Activated naive CD8-positive, alpha-beta T cell treated with anti-CD3 and anti-CD28 coated beads, Interleukin-2, amount 10 ng/mL, durations not matched to agents 7 days and 5 days (primary cell): ENCODE data around the gene ZNF630. TPM values are rescaled to one million over a fixed set of nuclear protein-coding genes. Genes with fewer than 3 reads are reported as not detected.
A peak's percentile ranks its signal among the peaks of the same experiment; 100 is the strongest.
"Not testable (repeated sequence)": the region's sequence is repeated elsewhere in the genome, so short reads cannot be mapped to it uniquely, and the experiment has no call there.

Experiments
- ATAC-seq: fragments of 150-1000 bp; cut with Tn5 transposase; one replicate; pipeline ENCODE4 v1.10.0; 2021; ENCODE audit warnings: low read depth, moderate library complexity
- POLR2A ChIA-PET: fragments of 350-600 bp; sonication (Branson Sonifier 250); formaldehyde crosslinking; loops from one replicate; lab custom pipeline; 2021; ENCODE audit warnings: antibody characterized with exemption; lab: Charles Lee
- DNase-seq: peaks from one replicate; pipeline ENCODE4 v3.0.0; 2021
- H3K27ac Mint-ChIP-seq: one replicate; pipeline ENCODE4 v1.8.0; 2022; ENCODE audit warnings: mild to moderate bottlenecking, mixed read lengths
- H3K27me3 Mint-ChIP-seq: one replicate; pipeline ENCODE4 v1.8.0; 2022; ENCODE audit warnings: mild to moderate bottlenecking, moderate library complexity, mixed read lengths
- H3K36me3 Mint-ChIP-seq: one replicate; pipeline ENCODE4 v1.8.0; 2021; ENCODE audit warnings: mild to moderate bottlenecking, mixed read lengths
- H3K4me1 Mint-ChIP-seq: one replicate; pipeline ENCODE4 v1.8.0; 2021; ENCODE audit warnings: mixed read lengths
- H3K4me3 Mint-ChIP-seq: one replicate; pipeline ENCODE4 v1.8.0; 2022; ENCODE audit warnings: mild to moderate bottlenecking, moderate library complexity, mixed read lengths
- H3K9me3 Mint-ChIP-seq: one replicate; pipeline ENCODE4 v1.8.0; 2021; ENCODE audit warnings: mixed read lengths
- total RNA-seq, 2 experiments: library from RNA; stranded (reverse); gene quantifications; one replicate each; pipeline ENCODE4 v1.2.3, GENCODE V29; 2021

Gene ZNF630
- total RNA-seq, 2 experiments from 2014 or later: 3.7 to 3.8 TPM

DNA sequence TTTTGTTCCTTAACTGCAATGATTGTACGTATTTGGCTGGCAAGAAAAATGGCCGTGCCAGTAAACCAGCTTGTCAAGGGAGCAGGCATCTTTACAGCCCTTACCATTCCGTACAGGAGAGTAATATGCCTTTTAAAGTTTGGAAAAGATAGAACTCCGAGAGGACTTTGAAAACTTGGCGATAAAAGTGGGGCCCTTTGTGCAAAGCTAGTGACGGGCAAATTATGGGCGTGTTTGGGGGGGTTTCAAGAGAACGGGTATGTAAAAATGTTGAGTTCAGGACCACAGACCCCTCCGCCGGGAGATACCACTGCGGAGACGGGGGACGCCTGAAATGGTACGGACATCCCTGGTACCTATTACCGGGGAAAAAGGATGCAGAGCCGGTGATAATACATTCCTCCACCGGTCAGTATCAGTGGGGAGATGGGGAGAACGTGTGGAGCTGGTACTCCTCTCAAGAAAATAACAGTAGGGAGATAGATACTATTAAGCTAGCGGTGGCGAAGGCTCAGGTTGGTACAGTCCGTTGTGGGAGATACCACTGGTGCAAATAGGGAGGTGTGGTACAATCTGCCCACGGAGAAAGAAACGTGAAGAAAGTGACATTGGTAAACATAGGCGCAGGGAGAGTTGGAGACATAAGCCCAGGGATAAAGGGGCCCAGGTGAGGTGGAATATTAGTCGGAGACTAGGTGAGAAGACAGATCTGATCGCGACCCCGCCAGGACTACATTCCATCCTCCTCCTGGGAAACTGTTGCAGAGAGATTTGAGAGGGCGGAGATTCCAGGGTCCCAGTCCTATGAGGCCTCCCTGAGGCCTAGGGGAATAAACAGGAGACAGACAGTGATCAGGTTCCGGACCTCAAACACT, 50.2 kb downstream of the ZNF630 start:
- POLR2A ChIA-PET: no interaction called here
- DNase-seq (peak; percentile 69), ATAC-seq (peak; percentile 53)
- H3K4me1 Mint-ChIP-seq: peaks cover 12% of the 10 kb centered on the region
- peaks cover 2% of the 10 kb centered on the region for H3K9me3 Mint-ChIP-seq
- peak overlapping the region; percentile 99 for H3K27ac Mint-ChIP-seq
- H3K4me3 Mint-ChIP-seq: peak overlapping the region; percentile 92
- H3K27me3 Mint-ChIP-seq: no peaks in the 10 kb centered on the region
- peaks cover 2% of the 10 kb centered on the region for H3K36me3 Mint-ChIP-seq

DNA sequence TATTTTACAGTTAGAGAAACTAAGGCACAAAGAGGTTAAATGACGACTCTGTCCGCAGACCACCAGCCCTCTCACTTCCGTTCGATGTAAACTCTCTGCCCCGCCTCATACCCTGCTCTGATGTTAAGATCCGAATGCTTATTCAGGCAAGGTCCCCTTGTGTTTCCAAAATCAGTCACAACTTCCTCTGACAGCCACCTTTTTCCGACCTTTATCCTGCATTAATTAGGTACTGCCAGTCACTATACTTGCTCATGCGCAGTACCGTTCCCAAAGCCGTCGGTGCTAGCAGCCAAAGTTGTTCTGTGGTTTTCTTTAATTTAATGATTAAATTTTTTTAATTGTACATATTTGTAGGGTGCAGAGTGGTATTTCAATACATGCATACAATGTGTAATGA, 51.0 kb downstream of the ZNF630 start:
- H3K27ac Mint-ChIP-seq: peak overlapping the region; percentile 99
- POLR2A ChIA-PET, H3K27me3 Mint-ChIP-seq, DNase-seq, H3K9me3 Mint-ChIP-seq, H3K4me1 Mint-ChIP-seq, H3K36me3 Mint-ChIP-seq: not testable (repeated sequence)
- H3K4me3 Mint-ChIP-seq: peak overlapping the region; percentile 19
- peak; percentile 70 for ATAC-seq

DNA sequence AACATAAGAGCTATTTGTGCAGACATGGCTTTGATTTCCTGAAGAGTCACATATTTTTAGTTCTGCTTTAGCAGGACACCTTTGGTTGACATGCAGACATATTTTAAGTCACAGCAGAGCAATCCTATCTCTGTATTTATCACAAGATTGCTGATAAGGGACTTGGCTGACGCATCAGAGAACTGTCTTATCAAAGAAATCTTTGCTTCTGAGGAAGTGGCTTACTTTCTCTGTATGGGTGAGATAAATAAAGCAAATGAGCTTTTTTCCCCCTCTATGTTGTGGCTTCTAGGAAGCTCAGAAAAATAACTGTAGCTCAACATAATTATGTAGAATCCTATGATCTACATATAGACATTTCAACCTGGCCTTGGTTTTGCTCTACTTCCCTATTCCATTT, 51.5 kb downstream of the ZNF630 start:
- H3K9me3 Mint-ChIP-seq, POLR2A ChIA-PET, H3K4me1 Mint-ChIP-seq, H3K27me3 Mint-ChIP-seq, H3K36me3 Mint-ChIP-seq, DNase-seq, H3K4me3 Mint-ChIP-seq: not testable (repeated sequence)
- H3K27ac Mint-ChIP-seq: peak overlapping the region; percentile 99
- ATAC-seq: peak; percentile 51

DNA sequence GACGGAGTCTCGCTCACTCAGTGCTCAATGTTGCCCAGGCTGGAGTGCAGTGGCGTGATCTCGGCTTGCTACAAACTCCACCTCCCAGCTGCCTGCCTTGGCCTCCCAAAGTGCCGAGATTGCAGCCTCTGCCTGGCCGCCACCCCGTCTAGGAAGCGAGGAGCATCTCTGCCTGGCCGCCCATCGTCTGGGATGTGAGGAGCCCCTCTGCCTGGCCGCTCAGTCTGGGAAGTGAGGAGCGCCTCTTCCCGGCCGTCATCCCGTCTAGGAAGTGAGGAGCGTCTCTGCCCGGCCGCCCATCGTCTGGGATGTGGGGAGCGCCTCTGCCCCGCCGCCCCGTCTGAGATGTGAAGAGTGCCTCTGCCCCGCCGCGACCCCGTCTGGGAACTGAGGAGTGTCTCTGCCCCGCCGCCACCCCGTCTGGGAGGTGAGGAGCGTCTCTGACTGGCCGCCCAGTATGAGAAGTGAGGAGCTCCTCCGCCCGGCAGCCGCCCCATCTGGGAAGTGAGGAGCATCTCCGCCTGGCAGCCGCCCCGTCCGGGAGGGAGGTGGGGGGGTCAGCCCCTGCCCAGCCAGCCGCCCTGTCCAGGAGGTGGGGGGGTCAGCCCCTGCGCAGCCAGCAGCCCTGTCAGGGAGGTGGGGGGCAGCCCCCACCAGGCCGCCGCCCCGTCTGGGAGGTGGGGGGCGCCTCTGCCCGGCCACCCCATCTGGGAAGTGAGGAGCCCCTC, 54.7 kb downstream of the ZNF630 start:
- H3K9me3 Mint-ChIP-seq, ATAC-seq, POLR2A ChIA-PET, H3K4me3 Mint-ChIP-seq, H3K4me1 Mint-ChIP-seq, DNase-seq, H3K36me3 Mint-ChIP-seq, H3K27me3 Mint-ChIP-seq, H3K27ac Mint-ChIP-seq: not testable (repeated sequence)

DNA sequence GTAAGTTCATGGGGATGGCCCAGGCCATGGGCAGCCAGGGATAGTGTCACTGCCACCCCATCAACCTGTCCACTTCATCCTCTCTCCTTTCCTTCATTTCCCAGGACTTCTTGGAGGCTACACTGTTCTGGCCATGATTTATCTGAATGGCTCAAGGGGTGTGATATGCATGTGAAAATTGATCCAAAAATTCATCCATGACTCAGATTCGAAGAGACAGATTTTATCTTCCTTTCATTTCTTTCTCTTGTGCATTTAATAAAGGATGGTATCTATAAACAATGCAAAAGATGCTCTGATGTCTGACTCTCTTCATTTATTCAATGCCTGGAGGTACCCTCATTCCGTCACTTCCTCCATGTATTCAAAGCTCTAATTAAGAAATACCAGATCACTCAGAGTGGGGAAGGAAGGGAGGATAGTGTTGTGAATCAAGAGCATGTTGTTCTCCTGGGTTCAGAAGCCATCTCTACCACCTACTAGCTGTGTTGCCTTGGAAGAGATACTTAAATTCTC, 61.9 kb downstream of the ZNF630 start:
- H3K4me3 Mint-ChIP-seq, H3K9me3 Mint-ChIP-seq, DNase-seq, ATAC-seq, H3K27me3 Mint-ChIP-seq, POLR2A ChIA-PET, H3K36me3 Mint-ChIP-seq, H3K4me1 Mint-ChIP-seq, H3K27ac Mint-ChIP-seq: not testable (repeated sequence)

Other genes with a start within 250 kb of the ZNF630 start
- gene ZNF81, start 234.7 kb downstream of the ZNF630 start, total RNA-seq: 10 to 100 TPM in 1 of 2 experiments, 1 to 10 TPM in 1; 9.1 to 14.3 TPM
- 10 to 100 TPM; 12.2 to 12.3 TPM for gene ZNF182, start 67.7 kb downstream of the ZNF630 start, total RNA-seq
- gene SPACA5, start 64.7 kb downstream of the ZNF630 start, total RNA-seq: not detected
- gene SPACA5B, start 59.0 kb upstream of the ZNF630 start, total RNA-seq: not detected
- gene SSX5, start 125.2 kb upstream of the ZNF630 start, total RNA-seq: not detected
- not detected for gene SSX1, start 183.8 kb upstream of the ZNF630 start, total RNA-seq